B cell (primary cell): ENCODE data around the gene ECE1. TPM values are rescaled to one million over a fixed set of nuclear protein-coding genes. Genes with fewer than 3 reads are reported as not detected.
"Not testable (repeated sequence)": the region's sequence is repeated elsewhere in the genome, so short reads cannot be mapped to it uniquely, and the experiment has no call there.

Source experiments
- ATAC-seq: fragments of 200-7000 bp; cut with Tn5 transposase; one replicate; pipeline ENCODE4 v1.10.0; 2021; ENCODE audit warnings: low read depth, mild to moderate bottlenecking, moderate number of reproducible peaks, moderate library complexity
- CTCF ChIA-PET: fragments of 350-600 bp; sonication (Branson Sonifier 250); formaldehyde crosslinking; loops from one replicate; lab custom pipeline; 2021; ENCODE audit warnings: antibody characterized with exemption, inconsistent platforms; lab: Charles Lee
- POLR2A ChIA-PET: fragments of 350-600 bp; sonication (Branson Sonifier 250); formaldehyde crosslinking; loops from one replicate; lab custom pipeline; 2021; ENCODE audit warnings: antibody characterized with exemption; lab: Charles Lee
- DNase-seq: peaks from one replicate; pipeline ENCODE4 v3.0.0; 2013
- H2AFZ ChIP-seq: 2 replicates; pipeline ENCODE4 v1.6.1; 2012; ENCODE audit warnings: mild to moderate bottlenecking, low read depth, low read length; ENCODE audit not compliant: insufficient read depth, poor library complexity, severe bottlenecking
- H3K27ac ChIP-seq, 2 donors: 1 replicate in 1 of 2; 2 replicates in 1 of 2; pipeline ENCODE4 v1.5.1; 2012 to 2013; ENCODE audit warnings: low read length in 2 of 2, mild to moderate bottlenecking in 2 of 2, moderate library complexity in 1 of 2
- H3K27me3 ChIP-seq, 4 experiments: fragments of 200-600 bp in 1 of 4; sonication (generic) in 1 of 4; replicated peaks in 1 of 4; 1 replicate in 2 of 4; 2 replicates in 2 of 4; pipeline versions ENCODE4 v1.6.1 to v1.7.0; 2013 to 2016; ENCODE audit warnings: low read length in 3 of 4, mild to moderate bottlenecking in 2 of 4, mixed read lengths in 1 of 4, moderate library complexity in 1 of 4; ENCODE audit not compliant: insufficient read depth in 4 of 4, control insufficient read depth in 3 of 4; ENCODE audit errors: control extremely low read depth in 1 of 4
- H3K36me3 ChIP-seq, 2 experiments: replicated peaks in 1 of 2; 1 replicate in 1 of 2; 2 replicates in 1 of 2; pipeline versions ENCODE4 v1.6.1 to v1.7.1; 2013; ENCODE audit warnings: low read length in 1 of 2; ENCODE audit not compliant: insufficient read depth in 2 of 2, control insufficient read depth in 1 of 2; ENCODE audit errors: control extremely low read depth in 1 of 2, extremely low read depth in 1 of 2
- H3K4me1 ChIP-seq, 2 donors: fragments of 200-600 bp in 1 of 2; sonication (generic) in 1 of 2; 1 replicate in 1 of 2; 2 replicates in 1 of 2; pipeline versions ENCODE4 v1.5.1 to v1.6.1; 2013 to 2017; ENCODE audit warnings: low read length in 2 of 2; ENCODE audit not compliant: control insufficient read depth in 2 of 2, insufficient read depth in 2 of 2
- H3K4me2 ChIP-seq: replicated peaks from 2 replicates; pipeline ENCODE3; 2012; ENCODE audit warnings: mild to moderate bottlenecking, low read depth, low read length; ENCODE audit not compliant: poor library complexity, severe bottlenecking
- H3K4me3 ChIP-seq, 5 experiments: fragments of 200-600 bp in 1 of 5; sonication (generic) in 1 of 5; 1 replicate in 3 of 5; 2 replicates in 2 of 5; pipeline versions ENCODE4 v1.5.1 to v1.7.0; 2011 to 2016; ENCODE audit warnings: low read length in 4 of 5, mild to moderate bottlenecking in 4 of 5, low read depth in 2 of 5, control low read depth in 1 of 5, moderate library complexity in 1 of 5; ENCODE audit not compliant: insufficient read depth in 1 of 5; ENCODE audit errors: control extremely low read depth in 1 of 5, extremely low read depth in 1 of 5
- H3K79me2 ChIP-seq: fragments of 200-600 bp; sonication (generic); one replicate; pipeline ENCODE4 v1.6.0; 2016; ENCODE audit warnings: low read length; ENCODE audit not compliant: control insufficient read depth, insufficient read depth
- H3K9ac ChIP-seq: fragments of 200-600 bp; sonication (generic); 2 replicates; pipeline ENCODE4 v1.6.1; 2017; ENCODE audit warnings: mild to moderate bottlenecking, low read length, moderate library complexity
- H3K9me3 ChIP-seq, 3 donors: one replicate each; pipeline versions ENCODE4 v1.6.1 to v1.7.1; 2013; ENCODE audit warnings: low read length in 2 of 3; ENCODE audit not compliant: control insufficient read depth in 2 of 3, insufficient read depth in 1 of 3; ENCODE audit errors: control extremely low read depth in 1 of 3
- H4K20me1 ChIP-seq: 2 replicates; pipeline ENCODE4 v1.6.0; 2012; ENCODE audit warnings: mild to moderate bottlenecking, low read length; ENCODE audit not compliant: insufficient read depth, control insufficient read depth, poor library complexity, severe bottlenecking
- H3K27ac Mint-ChIP-seq: one replicate; pipeline ENCODE4 v1.8.0; 2021; ENCODE audit warnings: mixed read lengths
- H3K27me3 Mint-ChIP-seq: one replicate; pipeline ENCODE4 v1.8.0; 2021; ENCODE audit warnings: mixed read lengths
- H3K4me1 Mint-ChIP-seq: one replicate; pipeline ENCODE4 v1.8.0; 2021; ENCODE audit warnings: mixed read lengths
- H3K4me3 Mint-ChIP-seq: one replicate; pipeline ENCODE4 v1.8.0; 2021; ENCODE audit warnings: mixed read lengths
- H3K9me3 Mint-ChIP-seq: one replicate; pipeline ENCODE4 v1.8.0; 2022; ENCODE audit warnings: mixed read lengths; ENCODE audit not compliant: insufficient read depth
- CTCF ChIP-seq: fragments of 200-600 bp; IDR thresholded peaks from one replicate; pipeline ENCODE4 v1.8.0; 2022; ENCODE audit warnings: antibody characterized with exemption, mild to moderate bottlenecking
- EZH2 ChIP-seq: IDR thresholded peaks from 2 replicates; pipeline ENCODE4 v1.6.1; 2012; ENCODE audit warnings: borderline replicate concordance, low read depth, mild to moderate bottlenecking, moderate library complexity, low read length; ENCODE audit not compliant: insufficient read depth, poor library complexity, severe bottlenecking
- WGBS: methylation state at CpG from one replicate; pipeline ENCODE4 v1.1.5; 2013; ENCODE audit warnings: missing lambda C conversion rate; ENCODE audit not compliant: insufficient coverage; 5-methylcytosine and 5-hydroxymethylcytosine counted together
- intact Hi-C: fragments of 100-400 bp; cut with micrococcal nuclease; formaldehyde crosslinking; loops from one replicate; pipeline ENCODE4 v1.10.0; 2022
- polyA plus RNA-seq: library from polyadenylated mRNA; depleted of rRNA; stranded (reverse); fragments of >200 nt; gene quantifications from 2 replicates; pipeline ENCODE4 v1.2.3, GENCODE V29; 2012
- total RNA-seq, 2 donors: library from RNA; stranded (reverse); fragments of 120-200 nt in 1 of 2; gene quantifications; 1 replicate in 1 of 2; 2 replicates in 1 of 2; pipeline versions ENCODE4 v1.2.3 to v1.2.4, GENCODE V29; 2013 to 2022

ECE1 gene
- total and polyA plus RNA-seq, 2 donors (not counting 1 experiment from before 2014, with no cell fraction given): 46.7 to 133 TPM

- TF ChIP-seq EZH2: no peak
- no peak for TF ChIP-seq CTCF
- DNase-seq: peak; percentile 70
- peak; percentile 91 for ATAC-seq
These were observed 106.0 kb downstream of the ECE1 start for GRCh38 chr1:21184276-21184675.

GRCh38 chr1:21182181-21182731 lies 108.0 kb downstream of the ECE1 start:
- intact Hi-C loops: no loop called here
- H3K4me1 Mint-ChIP-seq: peaks cover 26% of the 10 kb centered on the region
- ChIA-PET POLR2A (no interaction called here), CTCF (interaction anchor here (0.7 to 2.6 kb wide), 3 partner anchors 13 to 182 kb away, joined by 3 to 20 read pairs (median 3); no protein-coding TSS in a partner anchor)
- no peak overlapping the region for H2AFZ ChIP-seq
- peaks cover 35 to 39% of the 10 kb centered on the region in 2 donors for H3K4me1 ChIP-seq
- peak overlapping the region; percentile 80 for H3K27ac Mint-ChIP-seq
- TF ChIP-seq CTCF (no peak), EZH2 (no peak)
- H3K9ac ChIP-seq: no peak overlapping the region
- peak overlapping the region in 1 of 2 donors; percentile 77 for H3K27ac ChIP-seq
- 78% methylated on average over 2 of the region's 7 CpGs for WGBS
- no peaks in the 10 kb centered on the region for H4K20me1 ChIP-seq
- no peaks in the 10 kb centered on the region for H3K9me3 Mint-ChIP-seq
- H3K4me3 ChIP-seq: no peak overlapping the region
- ATAC-seq: no peak
- DNase-seq: no peak
- H3K27me3 Mint-ChIP-seq: no peaks in the 10 kb centered on the region
- H3K9me3 ChIP-seq: no peaks in the 10 kb centered on the region
- H3K79me2 ChIP-seq: no peaks in the 10 kb centered on the region
- H3K4me3 Mint-ChIP-seq: no peak overlapping the region
- no peaks in the 10 kb centered on the region for H3K27me3 ChIP-seq
- H3K36me3 ChIP-seq: no peaks in the 10 kb centered on the region
- no peak overlapping the region for H3K4me2 ChIP-seq

More at GRCh38 chr1:21184276-21184675, 106.0 kb downstream of the ECE1 start:
- H3K27me3 ChIP-seq: no peaks in the 10 kb centered on the region
- H4K20me1 ChIP-seq: no peaks in the 10 kb centered on the region
- no peaks in the 10 kb centered on the region for H3K9me3 ChIP-seq
- Mint-ChIP-seq H3K27ac (peak overlapping the region; percentile 87), H3K9me3 (no peaks in the 10 kb centered on the region), H3K4me3 (peak overlapping the region; percentile 59), H3K4me1 (peaks cover 23% of the 10 kb centered on the region), H3K27me3 (no peaks in the 10 kb centered on the region)
- peaks cover 33 to 37% of the 10 kb centered on the region in 2 donors for H3K4me1 ChIP-seq
- ChIA-PET CTCF (interaction anchor here (1.0 to 3.5 kb wide), 5 partner anchors 8 to 489 kb away, joined by 3 to 45 read pairs (median 4); no protein-coding TSS in a partner anchor), POLR2A (interaction anchor here (0.5 kb wide), 1 partner anchor 187 kb away, joined by 6 read pairs; no protein-coding TSS in a partner anchor)
- no peaks in the 10 kb centered on the region for H3K36me3 ChIP-seq
- no peak overlapping the region for H3K4me3 ChIP-seq
- intact Hi-C loops: no loop called here
- WGBS: no CpG with 5 or more reads among the region's 1 CpG
- peak overlapping the region; percentile 19 for H3K9ac ChIP-seq
- H3K4me2 ChIP-seq: peak overlapping the region; percentile 58
- H3K79me2 ChIP-seq: no peaks in the 10 kb centered on the region
- H3K27ac ChIP-seq: peak overlapping the region; percentile 30 to 77
- peak overlapping the region; percentile 61 for H2AFZ ChIP-seq

GRCh38 chr1:21178271-21178670 lies 112.0 kb downstream of the ECE1 start:
- Histone ChIP-seq H3K4me1 (peaks cover 28 to 36% of the 10 kb centered on the region in 2 donors), H3K79me2 (peaks cover 17% of the 10 kb centered on the region)
- H2AFZ ChIP-seq, H3K9ac ChIP-seq, H3K9me3 Mint-ChIP-seq, H3K9me3 ChIP-seq, DNase-seq, H3K4me2 ChIP-seq, H3K27ac Mint-ChIP-seq, H3K4me3 ChIP-seq, H3K27me3 Mint-ChIP-seq, ATAC-seq, H4K20me1 ChIP-seq, POLR2A ChIA-PET, H3K36me3 ChIP-seq, H3K27me3 ChIP-seq, H3K27ac ChIP-seq: not testable (repeated sequence)
- H3K4me1 Mint-ChIP-seq: peaks cover 32% of the 10 kb centered on the region
- 97% methylated on average over 14 of the region's 16 CpGs for WGBS
- intact Hi-C loops: loop anchor here (5.0 kb wide), 1 partner anchor 1296 kb away; the partner anchor contains the start of gene OTUD3
- CTCF ChIA-PET: interaction anchor here (0.5 to 2.4 kb wide), 3 partner anchors 17 to 76 kb away, joined by 3 to 20 read pairs (median 3); no protein-coding TSS in a partner anchor
- peak overlapping the region; percentile 32 for H3K4me3 Mint-ChIP-seq
